Suppressor macrophage (primary cell): ENCODE data around the gene C14orf180.

Experiments
- DNase-seq, 4 experiments: peaks; one replicate each; pipeline ENCODE4 v3.0.0-alpha.2; 2020 to 2022

C14orf180 gene

GRCh38 chr14:104561632-104562495 lies 17.7 kb upstream of the C14orf180 start:
- no peak for DNase-seq

GRCh38 chr14:104562606-104563005 lies 17.0 kb upstream of the C14orf180 start:
- DNase-seq: no peak

- no peak for DNase-seq
Observed at GRCh38 chr14:104563191-104563741, 16.3 kb upstream of the C14orf180 start.

DNA sequence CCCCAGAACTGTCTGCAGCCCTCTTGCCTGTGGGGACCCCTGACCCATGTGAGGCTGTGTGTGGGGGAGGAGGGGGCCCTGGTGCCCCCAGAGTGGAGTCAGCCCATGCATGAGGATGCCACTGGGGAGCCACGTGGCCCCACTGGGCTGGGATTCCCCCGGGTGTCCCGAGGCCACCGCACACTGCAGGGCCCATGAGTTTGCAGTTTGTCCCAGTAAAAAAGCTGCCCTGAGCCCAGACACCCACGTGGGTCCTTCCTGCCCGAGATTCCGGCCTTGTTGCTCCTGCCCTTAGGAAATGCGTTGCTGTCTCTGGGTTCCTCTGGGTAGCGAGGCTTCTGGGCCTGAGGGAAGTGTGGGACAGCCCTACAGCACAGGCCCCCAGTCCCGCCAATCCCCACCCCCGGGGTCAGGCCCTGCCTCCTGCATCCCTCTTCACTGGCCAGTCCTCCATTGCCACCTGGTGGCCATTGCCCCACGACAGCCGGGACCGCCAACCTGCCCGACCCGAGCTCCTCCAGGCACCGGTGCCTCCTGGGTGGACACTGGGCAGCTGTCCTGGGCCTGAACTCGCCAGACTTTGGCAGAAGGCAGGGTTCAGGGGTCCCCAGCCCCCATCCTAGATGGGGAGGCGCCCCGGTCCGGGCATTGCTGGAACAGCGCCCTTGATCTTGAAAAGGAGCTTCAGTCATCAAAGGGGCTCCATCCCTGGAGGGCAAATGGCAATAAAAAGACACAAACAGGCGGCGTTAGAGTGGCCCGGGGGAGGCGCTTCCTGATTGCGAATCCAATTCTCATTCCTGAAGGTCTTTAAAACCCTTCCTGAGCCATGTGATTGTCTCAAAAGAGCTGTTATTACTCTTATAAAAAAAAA lies 15.6 kb upstream of the C14orf180 start:
- DNase-seq: peak; percentile 56 to 81 (median 63)

DNA sequence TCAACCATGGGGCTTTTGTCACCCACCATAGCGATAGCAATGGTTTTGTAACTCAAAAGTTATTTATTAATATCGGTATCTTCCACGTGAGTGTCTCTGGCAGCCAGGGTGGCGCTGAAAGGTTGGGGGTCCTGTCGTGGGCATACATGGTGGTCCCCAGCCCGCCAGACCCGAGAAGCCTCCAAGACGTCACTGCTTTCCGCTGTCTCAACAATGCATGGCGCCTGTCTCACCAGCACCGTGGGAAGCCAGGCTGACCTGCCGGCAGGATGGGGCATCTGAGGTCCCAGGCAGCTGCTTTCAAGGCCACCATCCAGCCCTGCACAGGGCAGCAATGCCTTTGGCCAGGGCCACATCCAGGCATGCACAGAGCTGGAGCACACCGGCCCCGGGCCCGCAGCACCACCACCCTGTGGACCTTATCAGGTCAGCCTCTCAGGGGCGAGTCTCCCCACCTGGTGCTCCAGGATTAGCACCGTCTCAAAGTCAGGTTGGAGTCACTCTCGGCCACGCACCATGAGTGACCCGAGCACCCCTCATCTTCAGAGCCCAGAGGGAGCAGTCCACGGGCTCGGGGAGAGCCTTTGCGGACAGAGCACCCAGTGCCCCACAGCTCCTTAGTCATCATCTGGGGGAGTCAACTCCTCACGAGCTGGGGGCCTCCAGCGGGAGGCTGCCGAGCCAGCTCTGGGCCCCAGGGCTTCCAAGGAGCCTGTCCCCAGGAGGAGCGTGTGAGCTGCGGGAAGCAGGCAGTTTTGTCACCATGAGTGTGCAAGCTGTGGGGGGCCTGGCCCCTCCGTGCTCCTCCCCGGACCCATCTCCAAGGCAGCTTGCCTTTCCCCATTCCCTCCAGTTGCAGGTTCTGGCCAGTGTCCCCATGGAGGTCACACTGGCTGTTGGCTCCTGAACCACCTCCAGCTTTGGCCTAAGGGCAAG lies 14.6 kb upstream of the C14orf180 start:
- no peak for DNase-seq

DNA sequence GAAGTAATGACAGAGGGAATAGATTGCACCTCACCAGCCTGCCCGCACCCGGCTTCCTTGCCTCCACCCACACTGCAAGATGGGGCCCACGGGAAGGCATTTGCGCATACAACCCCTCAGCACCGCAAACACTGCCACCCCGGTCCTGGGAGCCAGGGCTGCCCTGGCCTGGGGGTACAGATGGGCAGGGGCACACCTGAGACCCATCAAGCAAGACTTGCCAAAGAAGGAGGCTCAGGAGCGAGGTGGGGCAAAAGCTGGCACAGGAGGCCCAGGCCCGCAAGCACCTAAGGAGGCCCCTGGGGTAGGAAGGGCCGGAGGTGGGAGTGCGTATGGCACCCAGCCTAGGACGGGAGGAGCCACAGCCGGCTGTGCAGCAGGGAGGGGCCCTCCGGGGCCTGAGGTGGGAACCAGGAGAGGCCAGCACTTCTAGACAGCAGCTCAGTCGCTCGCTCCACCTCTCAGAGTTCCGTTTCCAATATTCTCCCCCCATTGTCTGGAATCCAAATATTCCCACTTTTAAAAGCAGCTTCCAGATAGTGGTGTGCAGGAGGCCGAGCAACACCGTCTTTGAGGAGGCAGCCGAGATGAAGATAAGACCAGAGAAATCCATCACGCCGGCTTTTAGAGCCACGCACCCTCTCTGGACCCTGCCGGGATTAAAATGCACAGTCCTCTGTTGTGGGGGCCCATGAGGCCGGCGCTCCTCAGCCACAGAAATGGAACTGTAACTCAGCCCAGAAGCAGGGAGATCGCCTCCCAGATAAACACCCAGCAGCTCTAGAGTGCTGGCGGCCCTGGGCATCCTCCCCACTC lies 12.2 kb upstream of the C14orf180 start:
- no peak for DNase-seq

- no peak for DNase-seq
Observed at GRCh38 chr14:104567957-104568225, 11.7 kb upstream of the C14orf180 start.

- no peak for DNase-seq
Observed at GRCh38 chr14:104568620-104569019, 10.9 kb upstream of the C14orf180 start.

DNA sequence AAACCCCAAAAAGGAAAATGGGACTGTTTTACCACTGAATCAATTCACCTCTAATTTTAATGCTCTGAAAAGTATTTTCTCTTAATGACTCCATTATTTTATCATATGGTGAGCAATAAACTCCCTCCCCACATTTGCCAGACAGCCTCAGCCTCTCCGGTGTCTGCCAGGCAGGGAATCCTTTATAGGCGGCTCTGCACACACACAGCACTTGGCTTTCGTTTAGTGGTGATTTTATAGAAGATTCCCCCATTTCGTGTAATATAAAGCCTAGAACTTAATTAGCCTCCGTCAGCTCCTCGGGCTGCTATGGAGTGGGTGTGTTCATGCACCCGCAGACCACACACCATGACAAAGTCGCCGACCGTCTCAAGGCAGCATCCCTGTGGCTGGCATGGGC lies 10.1 kb upstream of the C14orf180 start:
- DNase-seq: no peak

- no peak for DNase-seq
Observed at GRCh38 chr14:104571246-104571645, 8.3 kb upstream of the C14orf180 start.

- no peak for DNase-seq
Observed at GRCh38 chr14:104572024-104572626, 7.4 kb upstream of the C14orf180 start.

DNA sequence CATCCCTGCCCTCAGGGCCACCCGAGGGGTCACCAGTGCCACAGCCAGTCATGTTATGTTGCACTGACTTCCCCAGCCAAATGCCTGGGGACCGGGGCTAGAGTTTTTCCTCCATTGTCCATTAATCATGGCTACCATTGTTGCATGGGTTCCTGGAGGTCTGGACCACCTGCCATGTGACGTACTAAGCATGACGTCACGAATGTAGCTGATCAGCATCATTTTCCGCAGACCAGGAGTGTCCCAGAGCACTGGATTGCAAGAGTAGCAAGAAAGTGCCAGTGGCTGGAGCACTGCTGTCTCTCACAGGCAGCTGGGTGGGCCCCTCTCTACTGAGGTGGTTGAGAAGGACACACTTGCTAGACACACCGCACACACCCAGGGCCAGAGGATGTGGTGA lies 6.9 kb upstream of the C14orf180 start:
- no peak for DNase-seq

GRCh38 chr14:104573930-104574329 lies 5.6 kb upstream of the C14orf180 start:
- DNase-seq: no peak

GRCh38 chr14:104574536-104574935 lies 5.0 kb upstream of the C14orf180 start:
- no peak for DNase-seq

GRCh38 chr14:104574978-104575583 lies 4.5 kb upstream of the C14orf180 start:
- DNase-seq: no peak

DNA sequence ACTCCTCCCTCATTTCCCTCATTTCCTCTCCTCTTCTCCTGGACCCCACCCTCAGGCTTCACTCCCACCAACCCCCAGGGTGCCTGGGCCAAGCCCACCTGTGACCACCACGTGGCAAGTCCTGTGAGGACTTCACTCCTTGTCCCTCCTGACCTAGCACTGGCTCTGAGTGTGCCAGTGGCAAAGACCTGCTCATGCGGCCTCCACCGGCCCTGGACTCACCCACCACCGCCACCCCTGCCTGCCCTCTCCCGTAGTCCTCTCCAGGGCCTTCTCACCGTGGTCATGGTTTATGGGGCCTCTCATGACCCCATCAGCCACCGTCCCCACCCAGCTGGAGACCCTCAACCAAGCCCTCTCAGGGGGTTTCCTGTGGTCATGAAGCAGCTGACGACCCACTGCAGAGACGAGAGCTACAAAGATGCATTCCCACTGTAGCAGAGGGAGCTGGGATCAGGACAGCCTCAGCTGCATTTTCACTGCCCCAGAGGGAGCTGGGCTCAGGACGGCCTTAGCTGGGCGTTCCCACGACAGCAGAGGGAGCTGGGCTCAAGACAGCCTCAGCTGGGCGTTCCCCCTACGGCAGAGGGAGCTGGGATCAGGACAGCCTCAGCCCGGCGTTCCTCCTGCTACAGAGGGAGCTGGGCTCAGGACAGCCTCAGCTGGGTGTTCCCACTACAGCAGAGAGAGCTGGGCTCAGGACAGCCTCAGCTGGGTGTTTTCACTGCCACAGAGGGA lies 3.2 kb upstream of the C14orf180 start:
- DNase-seq: no peak

DNA sequence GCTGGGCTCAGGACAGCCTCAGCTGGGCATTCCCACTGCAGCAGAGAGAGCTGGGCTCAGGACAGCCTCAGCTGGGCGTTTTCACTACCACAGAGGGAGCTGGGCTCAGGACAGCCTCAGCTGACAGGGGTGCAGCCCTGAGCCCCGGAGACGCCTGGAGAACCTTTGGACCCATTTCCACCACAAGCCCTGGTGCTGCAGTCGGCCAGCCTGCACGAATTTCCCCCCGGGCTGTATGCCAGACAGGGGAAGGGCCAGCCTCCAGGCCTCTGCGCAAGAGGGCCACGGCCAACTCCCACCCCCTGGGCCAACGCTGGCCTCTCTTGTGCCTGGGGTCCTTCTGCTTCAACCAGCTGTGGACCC lies 2.6 kb upstream of the C14orf180 start:
- no peak for DNase-seq

DNA sequence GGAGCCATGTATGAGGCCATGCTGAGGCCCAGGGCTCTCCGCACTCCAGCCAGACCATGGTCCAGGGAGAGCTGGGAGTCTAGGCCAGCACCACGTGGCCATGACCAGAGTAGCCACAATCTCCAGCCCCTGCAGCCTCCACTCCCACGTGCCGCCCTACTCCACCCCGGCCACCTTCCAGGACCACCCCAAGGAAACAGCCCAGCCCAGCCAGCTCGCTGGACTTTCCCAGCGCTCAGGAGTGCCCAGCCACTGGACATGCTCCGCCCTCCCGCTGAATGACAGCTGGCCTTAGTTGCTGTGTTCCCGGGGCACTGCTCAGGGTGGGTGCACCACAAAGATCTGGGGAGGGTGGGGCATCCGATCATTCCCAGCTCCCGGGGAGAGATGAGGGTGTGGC lies 2.1 kb upstream of the C14orf180 start:
- DNase-seq: no peak

DNA sequence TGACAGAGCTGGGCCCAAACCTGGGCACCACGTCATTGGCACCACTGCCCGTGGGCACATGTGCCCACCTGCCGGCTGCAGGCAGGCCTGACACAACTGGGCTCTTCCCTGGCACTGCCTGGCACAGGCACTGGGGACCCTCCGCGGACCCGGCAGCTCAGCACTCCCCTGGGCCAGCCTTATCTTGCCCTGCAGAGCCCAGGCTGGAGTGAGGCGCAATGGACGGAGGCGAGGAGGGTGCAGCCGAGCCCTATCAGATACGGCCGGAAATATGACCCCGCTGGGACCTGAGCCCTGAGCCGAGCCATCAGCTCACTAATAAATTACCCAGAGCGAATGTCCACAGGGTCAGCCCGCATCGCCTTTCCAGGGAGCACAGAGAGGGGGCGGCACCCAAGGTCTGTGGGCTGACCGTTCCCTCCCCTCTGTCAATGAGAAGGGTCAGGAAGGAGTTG lies 1.7 kb upstream of the C14orf180 start:
- DNase-seq: no peak

GRCh38 chr14:104578321-104578720 lies 1.2 kb upstream of the C14orf180 start:
- no peak for DNase-seq
